BJ (cell line): Measurements from ENCODE around the gene IKBKE. TPM values are rescaled to one million over a fixed set of nuclear protein-coding genes. Genes with fewer than 3 reads are reported as not detected.

ENCODE experiments used
- CTCF ChIA-PET: fragments of 350-600 bp; formaldehyde crosslinking; extraction: SDS; loops from one replicate; lab custom pipeline; 2021; ENCODE audit warnings: antibody characterized with exemption, inconsistent platforms; lab: Yijun Ruan, JAX
- POLR2A ChIA-PET: fragments of 300-600 bp; sonication (Branson Sonifier 250); formaldehyde crosslinking; extraction: SDS; loops from one replicate; lab custom pipeline; 2021; ENCODE audit warnings: antibody characterized with exemption; lab: Charles Lee
- DNase-seq: peaks from one replicate; pipeline ENCODE4 v3.0.0-alpha.2; 2011; ENCODE audit warnings: low read depth
- H3K27me3 ChIP-seq: 2 replicates; pipeline ENCODE4 v1.6.0; 2011; ENCODE audit warnings: low read length; ENCODE audit not compliant: control insufficient read depth, insufficient read depth
- H3K36me3 ChIP-seq: 2 replicates; pipeline ENCODE4 v1.5.1; 2011; ENCODE audit warnings: low read length; ENCODE audit not compliant: control insufficient read depth, insufficient read depth
- H3K4me3 ChIP-seq: 2 replicates; pipeline ENCODE4 v1.5.1; 2011; ENCODE audit warnings: low read depth, mild to moderate bottlenecking, control low read depth, low read length
- CTCF ChIP-seq: IDR thresholded peaks from 2 replicates; pipeline ENCODE4 v1.5.1; 2011; ENCODE audit warnings: low read depth, mild to moderate bottlenecking, control low read depth, inconsistent platforms, low read length, moderate library complexity; ENCODE audit not compliant: insufficient read depth
- polyA plus RNA-seq: library from polyadenylated mRNA; depleted of rRNA; stranded (reverse); fragments of >200 nt; gene quantifications from 2 replicates; pipeline ENCODE4 v1.2.3, GENCODE V29; 2011; rRNA removed
- small RNA-seq: library from RNA; depleted of rRNA; stranded (forward); fragments of <200 nt; gene quantifications from one replicate; pipeline ENCODE3, GENCODE V24; 2012; ENCODE audit warnings: low replicate concordance, low read depth; ENCODE audit not compliant: insufficient read length

The IKBKE gene
- polyA plus RNA-seq, 1 experiment: 23.0 TPM

- Histone ChIP-seq H3K36me3 (no peaks in the 10 kb centered on the region), H3K27me3 (peaks cover 2% of the 10 kb centered on the region), H3K4me3 (no peak overlapping the region)
- no peak for DNase-seq
- POLR2A ChIA-PET: no interaction called here
- TF ChIP-seq CTCF: no peak
- CTCF ChIA-PET: interaction anchor here (1.2 to 3.5 kb wide), 4 partner anchors 10 to 51 kb away, joined by 3 to 22 read pairs (median 6); no protein-coding TSS in a partner anchor
Observed at GRCh38 chr1:206541236-206541833, 71.1 kb downstream of the IKBKE start.

- ChIA-PET CTCF (interaction anchor here (0.6 to 3.9 kb wide), 34 partner anchors 10 to 437 kb away, joined by 3 to 50 read pairs (median 6); partner anchors contain the start of gene RASSF5), POLR2A (interaction anchor here (0.7 kb wide), 1 partner anchor 48 kb away, joined by 4 read pairs; no protein-coding TSS in a partner anchor)
- TF ChIP-seq CTCF: peak; percentile 94
- Histone ChIP-seq H3K27me3 (peaks cover 3% of the 10 kb centered on the region; the same call in 1 of the 2 replicates), H3K4me3 (no peak overlapping the region), H3K36me3 (no peaks in the 10 kb centered on the region)
- DNase-seq: no peak
Observed at GRCh38 chr1:206544562-206545257, 74.4 kb downstream of the IKBKE start.

- H3K27me3 ChIP-seq: peaks cover 6% of the 10 kb centered on the region; the same call in 1 of the 2 replicates
- H3K4me3 ChIP-seq: no peak overlapping the region
- TF ChIP-seq CTCF: no peak
- ChIA-PET POLR2A (no interaction called here), CTCF (interaction anchor here (0.7 to 3.9 kb wide), 35 partner anchors 10 to 436 kb away, joined by 3 to 50 read pairs (median 6); partner anchors contain the start of gene RASSF5)
- no peaks in the 10 kb centered on the region for H3K36me3 ChIP-seq
- DNase-seq: no peak
Observed at GRCh38 chr1:206545351-206545750, 75.1 kb downstream of the IKBKE start.

Small RNA genes within 50 kb of the gene (small RNA-seq; reads per million reads assigned to genes)
- not detected for gene MIR6769B

Other genes with a start within 250 kb of the IKBKE start
- gene RASSF5, start 37.1 kb downstream of the IKBKE start, polyA plus RNA-seq: 1.2 and 2.1 TPM in 2 replicates
- gene EIF2D, start 142.0 kb downstream of the IKBKE start, polyA plus RNA-seq: 88.7 and 97.4 TPM in 2 replicates
- gene DYRK3, start 165.1 kb downstream of the IKBKE start, polyA plus RNA-seq: 7.4 and 10.8 TPM in 2 replicates
- gene MAPKAPK2, start 214.4 kb downstream of the IKBKE start, polyA plus RNA-seq: 65.6 and 80.1 TPM in 2 replicates